ENCODE measurements around the gene ATP1A3. TPM values are rescaled to one million over a fixed set of nuclear protein-coding genes. Genes with fewer than 3 reads are reported as not detected.

The ATP1A3 gene
- total and polyA plus RNA-seq, 2 of the 13 experiments (the other 11 are each of a cell fraction or from before 2014, with no cell fraction given), result 0.01 to 0.04 TPM

- TF ChIP-seq THAP9 (CRISPR knock-in tag; IDR thresholded peaks at IDR 0.05; ENCODE audit: borderline replicate concordance) (peak; percentile 98), THAP7 (CRISPR knock-in tag; IDR thresholded peaks at IDR 0.05) (peak; percentile 37; the same call in 1 of the 2 replicates), ZNF460 (CRISPR knock-in tag; IDR thresholded peaks at IDR 0.05; ENCODE audit: borderline replicate concordance) (no peak), ETV6 (CRISPR knock-in tag; conservative IDR thresholded peaks at IDR 0.05) (no peak), ZNF224 (CRISPR knock-in tag; IDR thresholded peaks at IDR 0.05) (0 out of 2 replicates have a peak, but pooled peaks have one; percentile 22), HBP1 (CRISPR knock-in tag; IDR thresholded peaks at IDR 0.05; ENCODE audit: low read depth) (peak; percentile 58; the same call in 1 of the 2 replicates), ZNF660 (CRISPR knock-in tag; IDR thresholded peaks at IDR 0.05; ENCODE audit: borderline replicate concordance, low read depth) (no peak), ZNF879 (CRISPR knock-in tag; IDR thresholded peaks at IDR 0.05) (no peak), GABPA (IDR thresholded peaks at IDR 0.05; ENCODE audit: low read depth, low read length) (peak; percentile 22; the same call in 1 of the 2 replicates), GABPA (CRISPR knock-in tag; IDR thresholded peaks at IDR 0.05; ENCODE audit: low read depth) (peak; percentile 82), ZNF770 (CRISPR knock-in tag; IDR thresholded peaks at IDR 0.05) (no peak), SKIL (CRISPR knock-in tag; IDR thresholded peaks at IDR 0.05; ENCODE audit: borderline replicate concordance) (no peak), SP1 (IDR thresholded peaks at IDR 0.05) (no peak), SP1 (CRISPR knock-in tag; IDR thresholded peaks at IDR 0.05) (peak; percentile 77; the same call in 1 of the 2 replicates), HCFC1 (IDR thresholded peaks at IDR 0.05; ENCODE audit: low read depth, low read length) (peak; percentile 95), ZSCAN31 (CRISPR knock-in tag; IDR thresholded peaks at IDR 0.05; ENCODE audit: low read depth) (no peak)
Observed at GRCh38 chr19:41959056-41960053, 34.7 kb downstream of the ATP1A3 start, which contains the start of gene RABAC1 (continued).

All from HepG2 (cell line).